AG09319 (cell line): Measurements from ENCODE around the gene HSBP1L1.
A peak's percentile ranks its signal among the peaks of the same experiment; 100 is the strongest.

Experiments
- DNase-seq: peaks from one replicate; pipeline ENCODE4 v3.0.0-alpha.2; 2010; ENCODE audit warnings: low read depth; ENCODE audit errors: extremely low read depth
- CTCF ChIP-seq: IDR thresholded peaks from 2 replicates; pipeline ENCODE4 v1.5.1; 2011; ENCODE audit warnings: low read depth, mild to moderate bottlenecking, inconsistent platforms, low read length, moderate library complexity

Gene HSBP1L1

GRCh38 chr18:79947881-79948610 lies 16.4 kb upstream of the HSBP1L1 start:
- no peak for DNase-seq
- no peak for TF ChIP-seq CTCF

- no peak for TF ChIP-seq CTCF
- no peak for DNase-seq
Measured at GRCh38 chr18:79948719-79949411, 15.6 kb upstream of the HSBP1L1 start.

GRCh38 chr18:79949697-79950487 lies 14.6 kb upstream of the HSBP1L1 start:
- no peak for TF ChIP-seq CTCF
- no peak for DNase-seq

GRCh38 chr18:79950515-79951341 lies 13.7 kb upstream of the HSBP1L1 start:
- TF ChIP-seq CTCF: no peak
- no peak for DNase-seq

GRCh38 chr18:79951545-79952455 lies 12.6 kb upstream of the HSBP1L1 start, which contains the start of gene SLC66A2:
Gene SLC66A2, minus strand, starts transcription at chr18:79951653. Its CDS starts 727 bp downstream, at chr18:79950926.
- DNase-seq: peak; percentile 61

More at GRCh38 chr18:79951545-79952455, 12.6 kb upstream of the HSBP1L1 start, which contains the start of gene SLC66A2:
- TF ChIP-seq CTCF: no peak
